Hepatocyte (in vitro differentiated cells): Measurements from ENCODE around the gene CDKN3.

ENCODE experiments used
- CTCF ChIP-seq: fragments of 200-600 bp; sonication (generic); IDR thresholded peaks from 2 replicates; pipeline ENCODE4 v1.5.1; 2016; ENCODE audit warnings: antibody characterized with exemption, mild to moderate bottlenecking; ENCODE audit not compliant: poor library complexity
- EZH2 ChIP-seq: fragments of 200-600 bp; sonication (generic); IDR thresholded peaks from 2 replicates; pipeline ENCODE4 v1.6.1; 2016; ENCODE audit warnings: antibody characterized with exemption, mild to moderate bottlenecking, borderline replicate concordance

DNA sequence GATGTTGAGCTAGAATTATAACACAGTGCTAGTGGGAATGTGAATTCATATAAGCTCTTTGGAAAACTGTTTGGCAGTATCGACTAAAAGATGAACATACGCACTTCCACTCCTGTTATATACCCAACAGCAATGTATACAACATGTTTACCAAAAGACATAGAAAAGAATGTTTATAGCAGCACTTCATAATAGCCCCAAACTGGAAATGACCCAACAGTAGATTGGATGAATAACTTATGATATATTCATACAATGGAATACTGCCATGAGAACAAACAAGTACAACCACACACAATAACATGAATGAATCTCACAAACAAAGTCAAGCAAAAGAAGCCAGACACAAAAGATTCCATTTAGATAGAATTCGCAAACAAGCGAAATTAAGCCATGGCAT, 28.5 kb upstream of the CDKN3 start:
- TF ChIP-seq CTCF (no peak), EZH2 (no peak)
